ENCODE data around the gene PAM. TPM values are rescaled to one million over a fixed set of nuclear protein-coding genes. Genes with fewer than 3 reads are reported as not detected.

PAM gene
- total RNA-seq, 5 donors from 2014 or later (not counting 1 experiment from before 2014, with no cell fraction given): 17.5 to 29.2 (median 23.3) TPM

- Histone ChIP-seq H3K36me3 (ENCODE audit: control insufficient read depth in 2 of 2, extremely low read depth in 1 of 2, insufficient read depth in 1 of 2, low read length in 1 of 2) (no peaks in the 10 kb centered on the region), H3K27ac (ENCODE audit: low read length) (no peak overlapping the region), H3K9me3 (no peaks in the 10 kb centered on the region), H3K27me3 (replicated peaks in 1 of 2; ENCODE audit: control insufficient read depth in 2 of 2, extremely low read depth in 1 of 2, insufficient read depth in 2 of 2, low read length in 1 of 2) (no peaks in the 10 kb centered on the region), H3K4me1 (ENCODE audit: control insufficient read depth in 1 of 2, extremely low read depth in 1 of 2, insufficient read depth in 2 of 2, low read length in 2 of 2) (peaks cover 0 to 3% of the 10 kb centered on the region in 2 experiments), H3K4me3 (ENCODE audit: control insufficient read depth in 1 of 2, extremely low read depth in 1 of 2, low read length in 1 of 2) (no peak overlapping the region)
- Mint-ChIP-seq H3K9me3 (no peaks in the 10 kb centered on the region), H3K27me3 (no peaks in the 10 kb centered on the region), H3K4me1 (peaks cover 0 to 3% (median 0%) of the 10 kb centered on the region in 3 donors), H3K36me3 (peaks cover 18% of the 10 kb centered on the region), H3K27ac (no peak overlapping the region), H3K4me3 (no peak overlapping the region)
- 100% methylated on average over 2 of the region's 3 CpGs for WGBS (ENCODE audit: insufficient coverage)
- no peak for ATAC-seq (replicated peaks in 1 of 4)
- ChIA-PET CTCF (no interaction called here), POLR2A (no interaction called here)
- DNase-seq: no peak
Measured at GRCh38 chr5:102893942-102894341, 138.8 kb downstream of the PAM start.

GRCh38 chr5:102895234-102895633, 140.1 kb downstream of the PAM start:
- POLR2A ChIA-PET: no interaction called here
- CTCF ChIA-PET: no interaction called here
- no peak overlapping the region for H3K27ac Mint-ChIP-seq

GRCh38 chr5:102895976-102896375, 140.9 kb downstream of the PAM start:
- H3K4me1 ChIP-seq (ENCODE audit: control insufficient read depth in 1 of 2, extremely low read depth in 1 of 2, insufficient read depth in 2 of 2, low read length in 2 of 2): no peaks in the 10 kb centered on the region
- H3K27ac ChIP-seq (ENCODE audit: low read length): no peak overlapping the region
- Mint-ChIP-seq H3K9me3 (no peaks in the 10 kb centered on the region), H3K36me3 (peaks cover 18% of the 10 kb centered on the region), H3K27me3 (no peaks in the 10 kb centered on the region), H3K4me1 (no peaks in the 10 kb centered on the region), H3K4me3 (no peak overlapping the region), H3K27ac (no peak overlapping the region)
- ChIA-PET CTCF (no interaction called here), POLR2A (no interaction called here)
- H3K36me3 ChIP-seq (ENCODE audit: control insufficient read depth in 2 of 2, extremely low read depth in 1 of 2, insufficient read depth in 1 of 2, low read length in 1 of 2): no peaks in the 10 kb centered on the region
- DNase-seq (no peak), ATAC-seq (replicated peaks in 1 of 4) (no peak)
- H3K27me3 ChIP-seq (replicated peaks in 1 of 2; ENCODE audit: control insufficient read depth in 2 of 2, extremely low read depth in 1 of 2, insufficient read depth in 2 of 2, low read length in 1 of 2): no peaks in the 10 kb centered on the region
- no peaks in the 10 kb centered on the region for H3K9me3 ChIP-seq
- 100% methylated on average over 1 of the region's 6 CpGs for WGBS (ENCODE audit: insufficient coverage)
- H3K4me3 ChIP-seq (ENCODE audit: control insufficient read depth in 1 of 2, extremely low read depth in 1 of 2, low read length in 1 of 2): no peak overlapping the region

More at GRCh38 chr5:102895234-102895633, 140.1 kb downstream of the PAM start:
- Mint-ChIP-seq H3K36me3 (peaks cover 18% of the 10 kb centered on the region), H3K27me3 (no peaks in the 10 kb centered on the region), H3K9me3 (no peaks in the 10 kb centered on the region), H3K4me1 (no peaks in the 10 kb centered on the region), H3K4me3 (no peak overlapping the region)
- Histone ChIP-seq H3K27ac (ENCODE audit: low read length) (no peak overlapping the region), H3K4me1 (ENCODE audit: control insufficient read depth in 1 of 2, extremely low read depth in 1 of 2, insufficient read depth in 2 of 2, low read length in 2 of 2) (no peaks in the 10 kb centered on the region), H3K4me3 (ENCODE audit: control insufficient read depth in 1 of 2, extremely low read depth in 1 of 2, low read length in 1 of 2) (no peak overlapping the region), H3K36me3 (ENCODE audit: control insufficient read depth in 2 of 2, extremely low read depth in 1 of 2, insufficient read depth in 1 of 2, low read length in 1 of 2) (no peaks in the 10 kb centered on the region), H3K27me3 (replicated peaks in 1 of 2; ENCODE audit: control insufficient read depth in 2 of 2, extremely low read depth in 1 of 2, insufficient read depth in 2 of 2, low read length in 1 of 2) (no peaks in the 10 kb centered on the region), H3K9me3 (no peaks in the 10 kb centered on the region)
- DNase-seq: no peak
- ATAC-seq (replicated peaks in 1 of 4): no peak

GRCh38 chr5:102901424-102902134, 146.5 kb downstream of the PAM start:
- no CpG with 5 or more reads among the region's 3 CpGs for WGBS (ENCODE audit: insufficient coverage)
- Histone ChIP-seq H3K4me3 (ENCODE audit: control insufficient read depth in 1 of 2, extremely low read depth in 1 of 2, low read length in 1 of 2) (no peak overlapping the region), H3K36me3 (ENCODE audit: control insufficient read depth in 2 of 2, extremely low read depth in 1 of 2, insufficient read depth in 1 of 2, low read length in 1 of 2) (no peaks in the 10 kb centered on the region), H3K4me1 (ENCODE audit: control insufficient read depth in 1 of 2, extremely low read depth in 1 of 2, insufficient read depth in 2 of 2, low read length in 2 of 2) (no peaks in the 10 kb centered on the region), H3K9me3 (no peaks in the 10 kb centered on the region), H3K27me3 (replicated peaks in 1 of 2; ENCODE audit: control insufficient read depth in 2 of 2, extremely low read depth in 1 of 2, insufficient read depth in 2 of 2, low read length in 1 of 2) (no peaks in the 10 kb centered on the region), H3K27ac (ENCODE audit: low read length) (no peak overlapping the region)
- POLR2A ChIA-PET: no interaction called here
- no peaks in the 10 kb centered on the region for H3K4me1 Mint-ChIP-seq
- ATAC-seq (replicated peaks in 1 of 4): no peak
- CTCF ChIA-PET: no interaction called here
- H3K4me3 Mint-ChIP-seq: no peak overlapping the region
- H3K27ac Mint-ChIP-seq: no peak overlapping the region
- H3K9me3 Mint-ChIP-seq: peaks cover 0 to 5% (median under 1%) of the 10 kb centered on the region in 3 donors
- no peak for DNase-seq
- no peaks in the 10 kb centered on the region for H3K27me3 Mint-ChIP-seq
- H3K36me3 Mint-ChIP-seq: peaks cover 28% of the 10 kb centered on the region

GRCh38 chr5:102902135-102902448, 147.0 kb downstream of the PAM start:
- no peaks in the 10 kb centered on the region for H3K9me3 ChIP-seq
- DNase-seq (no peak), ATAC-seq (replicated peaks in 1 of 4) (no peak)
- no peaks in the 10 kb centered on the region for H3K4me1 Mint-ChIP-seq
- no peak overlapping the region for H3K4me3 Mint-ChIP-seq
- no peak overlapping the region for H3K4me3 ChIP-seq (ENCODE audit: control insufficient read depth in 1 of 2, extremely low read depth in 1 of 2, low read length in 1 of 2)
- H3K27me3 ChIP-seq (replicated peaks in 1 of 2; ENCODE audit: control insufficient read depth in 2 of 2, extremely low read depth in 1 of 2, insufficient read depth in 2 of 2, low read length in 1 of 2): no peaks in the 10 kb centered on the region
- no peaks in the 10 kb centered on the region for H3K27me3 Mint-ChIP-seq
- H3K4me1 ChIP-seq (ENCODE audit: control insufficient read depth in 1 of 2, extremely low read depth in 1 of 2, insufficient read depth in 2 of 2, low read length in 2 of 2): no peaks in the 10 kb centered on the region
- H3K36me3 Mint-ChIP-seq: peaks cover 29% of the 10 kb centered on the region
- ChIA-PET POLR2A (no interaction called here), CTCF (no interaction called here)
- no peak overlapping the region for H3K27ac Mint-ChIP-seq
- H3K36me3 ChIP-seq (ENCODE audit: control insufficient read depth in 2 of 2, extremely low read depth in 1 of 2, insufficient read depth in 1 of 2, low read length in 1 of 2): no peaks in the 10 kb centered on the region
- H3K27ac ChIP-seq (ENCODE audit: low read length): no peak overlapping the region
- H3K9me3 Mint-ChIP-seq: peaks cover 0 to 6% (median 5%) of the 10 kb centered on the region in 3 donors

- Histone ChIP-seq H3K4me3 (ENCODE audit: control insufficient read depth in 1 of 2, extremely low read depth in 1 of 2, low read length in 1 of 2) (no peak overlapping the region), H3K27me3 (replicated peaks in 1 of 2; ENCODE audit: control insufficient read depth in 2 of 2, extremely low read depth in 1 of 2, insufficient read depth in 2 of 2, low read length in 1 of 2) (no peaks in the 10 kb centered on the region), H3K36me3 (ENCODE audit: control insufficient read depth in 2 of 2, extremely low read depth in 1 of 2, insufficient read depth in 1 of 2, low read length in 1 of 2) (no peaks in the 10 kb centered on the region), H3K4me1 (ENCODE audit: control insufficient read depth in 1 of 2, extremely low read depth in 1 of 2, insufficient read depth in 2 of 2, low read length in 2 of 2) (no peaks in the 10 kb centered on the region), H3K9me3 (no peaks in the 10 kb centered on the region), H3K27ac (ENCODE audit: low read length) (no peak overlapping the region)
- ChIA-PET CTCF (no interaction called here), POLR2A (no interaction called here)
- no CpG with 5 or more reads among the region's 2 CpGs for WGBS (ENCODE audit: insufficient coverage)
- H3K27ac Mint-ChIP-seq: no peak overlapping the region
- H3K36me3 Mint-ChIP-seq: peaks cover 29% of the 10 kb centered on the region
- H3K9me3 Mint-ChIP-seq: peaks cover 0 to 6% (median 5%) of the 10 kb centered on the region in 3 donors
- no peak overlapping the region for H3K4me3 Mint-ChIP-seq
- H3K4me1 Mint-ChIP-seq: no peaks in the 10 kb centered on the region
- DNase-seq (no peak), ATAC-seq (replicated peaks in 1 of 4) (no peak)
- H3K27me3 Mint-ChIP-seq: no peaks in the 10 kb centered on the region
Measured at GRCh38 chr5:102902647-102903046, 147.5 kb downstream of the PAM start.

All from T-cell (primary cell).